ENCODE measurements around the gene GATA2.

GRCh38 chr3:128435561-128435960 lies 57.4 kb downstream of the GATA2 start:
- no peak for TF ChIP-seq CTCF (conservative IDR thresholded peaks at IDR 0.05 in 1 of 2, IDR thresholded peaks at IDR 0.05 in 1 of 2; ENCODE audit: low read depth in 1 of 2, low read length in 2 of 2)
- TF ChIP-seq EZH2 (IDR thresholded peaks at IDR 0.05; ENCODE audit: low read length, missing control alignments) = no peak

All from fibroblast of lung (primary cell).